Tibial nerve (tissue), 4 donors: ENCODE data around the gene JAKMIP1. TPM values are rescaled to one million over a fixed set of nuclear protein-coding genes. Genes with fewer than 3 reads are reported as not detected.

Experiments
- DNase-seq, 2 donors: peaks; one replicate each; pipeline ENCODE4 v3.0.0-alpha.2; 2019; ENCODE audit warnings: low spot score in 2 of 2
- H3K27ac ChIP-seq, 4 donors: fragments of 200-600 bp; sonication (generic) in 3 of 4; one replicate each; pipeline ENCODE4 v1.5.1; 2017 to 2019; ENCODE audit warnings: mild to moderate bottlenecking in 1 of 4
- H3K27me3 ChIP-seq, 2 donors: fragments of 200-600 bp; sonication (generic) in 1 of 2; one replicate each; pipeline versions ENCODE4 v1.5.1 to v1.6.0; 2017 to 2019
- H3K36me3 ChIP-seq, 3 donors: fragments of 200-600 bp; sonication (generic); one replicate each; pipeline ENCODE4 v1.5.1; 2018 to 2019
- H3K4me1 ChIP-seq, 4 donors: fragments of 200-600 bp; sonication (generic) in 3 of 4; one replicate each; pipeline ENCODE4 v1.5.1; 2017 to 2019
- H3K4me3 ChIP-seq, 4 donors: fragments of 200-600 bp; sonication (generic) in 3 of 4; one replicate each; pipeline ENCODE4 v1.5.1; 2017 to 2019; ENCODE audit warnings: mild to moderate bottlenecking in 1 of 4, moderate library complexity in 1 of 4
- H3K9me3 ChIP-seq, 4 donors: fragments of 200-600 bp; sonication (generic) in 3 of 4; one replicate each; pipeline ENCODE4 v1.5.1; 2017 to 2019
- EP300 ChIP-seq, 2 donors: sonication (generic); formaldehyde crosslinking; IDR thresholded peaks; one replicate each; pipeline ENCODE4 v1.6.1; 2017; ENCODE audit warnings: antibody characterized with exemption in 2 of 2, mild to moderate bottlenecking in 1 of 2
- POLR2A ChIP-seq, 2 donors: fragments of 450-650 bp; IDR thresholded peaks; one replicate each; pipeline ENCODE4 v1.6.1; 2017; ENCODE audit warnings: antibody characterized with exemption in 2 of 2, mild to moderate bottlenecking in 2 of 2, moderate library complexity in 2 of 2
- WGBS, 2 donors: methylation state at CpG; one replicate each; pipeline ENCODE4 v1.1.5; 2018; 5-methylcytosine and 5-hydroxymethylcytosine counted together
- total RNA-seq, 4 donors: library from RNA; depleted of rRNA; stranded (reverse); fragments of >200 nt; gene quantifications; one replicate each; pipeline ENCODE4 v1.1.0, GENCODE V29; 2016
- TF ChIP-seq, protein P1 (sequence below), 5 experiments: fragments of 200-600 bp in 3 of 5; fragments of 450-650 bp in 2 of 5; sonication (generic) in 3 of 5; IDR thresholded peaks; one replicate each; pipeline ENCODE4 v1.5.1; 2016 to 2019; ENCODE audit warnings: antibody characterized with exemption in 5 of 5, mild to moderate bottlenecking in 3 of 5, moderate library complexity in 2 of 5

Gene JAKMIP1
- total RNA-seq, 4 donors from 2014 or later: 0.30 to 2.5 (median 1.2) TPM

DNA sequence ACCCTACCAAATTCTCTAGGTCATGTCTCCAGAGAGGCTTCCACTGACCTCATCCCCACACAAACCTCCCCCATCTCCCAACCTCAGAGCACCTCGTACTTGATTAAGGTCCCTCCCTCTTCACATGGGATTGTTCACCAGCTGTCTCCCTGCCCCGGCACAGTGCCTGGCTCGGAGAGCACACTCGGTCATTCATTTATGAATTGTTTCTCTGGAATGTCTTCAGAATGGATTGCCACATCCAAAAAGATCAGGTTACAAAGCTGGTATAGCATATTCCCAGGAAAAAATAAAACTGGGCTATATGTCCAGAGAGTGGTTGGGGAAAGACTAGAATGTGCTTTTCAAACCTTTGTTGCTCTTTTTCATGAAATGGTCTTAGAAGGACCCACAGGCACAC lies 21.6 kb downstream of the JAKMIP1 start:
- no peak for DNase-seq
- TF ChIP-seq EP300 (IDR thresholded peaks at IDR 0.05) (no peak), POLR2A (IDR thresholded peaks at IDR 0.05) (no peak)
- TF ChIP-seq, protein P1, sequence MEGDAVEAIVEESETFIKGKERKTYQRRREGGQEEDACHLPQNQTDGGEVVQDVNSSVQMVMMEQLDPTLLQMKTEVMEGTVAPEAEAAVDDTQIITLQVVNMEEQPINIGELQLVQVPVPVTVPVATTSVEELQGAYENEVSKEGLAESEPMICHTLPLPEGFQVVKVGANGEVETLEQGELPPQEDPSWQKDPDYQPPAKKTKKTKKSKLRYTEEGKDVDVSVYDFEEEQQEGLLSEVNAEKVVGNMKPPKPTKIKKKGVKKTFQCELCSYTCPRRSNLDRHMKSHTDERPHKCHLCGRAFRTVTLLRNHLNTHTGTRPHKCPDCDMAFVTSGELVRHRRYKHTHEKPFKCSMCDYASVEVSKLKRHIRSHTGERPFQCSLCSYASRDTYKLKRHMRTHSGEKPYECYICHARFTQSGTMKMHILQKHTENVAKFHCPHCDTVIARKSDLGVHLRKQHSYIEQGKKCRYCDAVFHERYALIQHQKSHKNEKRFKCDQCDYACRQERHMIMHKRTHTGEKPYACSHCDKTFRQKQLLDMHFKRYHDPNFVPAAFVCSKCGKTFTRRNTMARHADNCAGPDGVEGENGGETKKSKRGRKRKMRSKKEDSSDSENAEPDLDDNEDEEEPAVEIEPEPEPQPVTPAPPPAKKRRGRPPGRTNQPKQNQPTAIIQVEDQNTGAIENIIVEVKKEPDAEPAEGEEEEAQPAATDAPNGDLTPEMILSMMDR (IDR thresholded peaks at IDR 0.05): no peak
- Histone ChIP-seq H3K36me3 (no peaks in the 10 kb centered on the region), H3K4me3 (no peak overlapping the region), H3K27ac (no peak overlapping the region), H3K9me3 (peaks cover 0 to 24% (median 0%) of the 10 kb centered on the region in 4 donors), H3K27me3 (no peaks in the 10 kb centered on the region), H3K4me1 (no peaks in the 10 kb centered on the region)
- WGBS, 2 donors: 61 to 78% methylated on average over 4 of the region's 4 CpGs

DNA sequence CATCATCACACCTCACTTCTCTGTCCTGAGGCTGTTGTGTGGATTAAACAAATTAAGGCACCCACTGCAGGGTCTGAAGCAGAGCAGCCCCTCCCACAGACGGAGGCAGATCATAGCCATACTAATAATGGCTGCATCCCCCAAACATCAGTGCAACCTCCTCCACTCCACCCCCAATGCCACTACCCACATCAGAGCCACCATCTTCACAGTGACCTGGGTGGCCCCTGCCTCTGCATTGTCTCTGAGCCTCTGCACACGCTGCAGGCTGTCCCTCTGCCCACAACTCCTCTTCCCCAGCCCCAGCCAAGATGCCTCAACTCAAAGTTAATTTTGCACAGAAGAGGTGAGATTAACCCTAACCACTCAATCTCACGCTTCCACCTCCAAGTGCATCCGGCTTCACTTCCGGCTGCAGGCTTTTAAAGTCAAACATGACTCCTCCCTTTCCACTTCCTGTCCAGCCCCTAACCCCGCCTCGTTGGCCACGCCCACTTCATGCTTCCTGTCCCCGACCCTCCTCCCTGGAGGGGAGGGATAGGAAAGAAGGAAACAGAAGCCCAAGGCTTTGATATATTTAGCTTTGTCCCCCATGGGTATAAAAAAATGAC lies 22.7 kb downstream of the JAKMIP1 start:
- no peak for TF ChIP-seq EP300 (IDR thresholded peaks at IDR 0.05)
- TF ChIP-seq POLR2A (IDR thresholded peaks at IDR 0.05): no peak
- TF ChIP-seq, protein P1 (IDR thresholded peaks at IDR 0.05): no peak
- Histone ChIP-seq H3K4me3 (no peak overlapping the region), H3K4me1 (no peaks in the 10 kb centered on the region), H3K36me3 (no peaks in the 10 kb centered on the region), H3K27me3 (no peaks in the 10 kb centered on the region), H3K27ac (no peak overlapping the region), H3K9me3 (peaks cover 0 to 24% (median 0%) of the 10 kb centered on the region in 4 donors)
- WGBS, 2 donors: 47 to 59% methylated on average over 8 of the region's 9 CpGs
- no peak for DNase-seq

DNA sequence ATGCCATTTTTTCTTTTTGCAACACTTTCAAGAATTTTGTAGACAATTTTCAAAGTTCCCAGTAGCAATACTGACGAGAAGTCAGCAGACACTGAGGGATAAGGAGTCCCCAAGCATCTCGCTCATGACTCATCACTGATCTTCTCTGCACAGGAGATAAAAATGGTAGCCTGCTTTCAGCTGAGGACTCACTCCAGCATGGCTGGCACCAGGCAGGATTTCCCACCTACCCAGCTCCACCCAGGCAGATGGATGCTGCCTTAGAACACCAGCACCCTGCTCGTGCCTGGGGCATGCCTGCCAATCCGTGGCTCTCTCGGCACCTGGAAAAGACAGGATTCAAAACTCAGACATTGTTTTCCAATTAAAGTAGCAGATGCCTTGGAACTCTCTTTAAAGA lies 24.9 kb downstream of the JAKMIP1 start:
- 87 to 90% methylated on average over 5 of the region's 5 CpGs for WGBS, 2 donors
- Histone ChIP-seq H3K4me3 (no peak overlapping the region), H3K27me3 (no peaks in the 10 kb centered on the region), H3K4me1 (no peaks in the 10 kb centered on the region), H3K27ac (no peak overlapping the region), H3K36me3 (no peaks in the 10 kb centered on the region), H3K9me3 (peaks cover 0 to 12% (median 0%) of the 10 kb centered on the region in 4 donors)
- DNase-seq: no peak
- TF ChIP-seq POLR2A (IDR thresholded peaks at IDR 0.05) (no peak), EP300 (IDR thresholded peaks at IDR 0.05) (no peak)
- TF ChIP-seq, protein P1 (IDR thresholded peaks at IDR 0.05): no peak

DNA sequence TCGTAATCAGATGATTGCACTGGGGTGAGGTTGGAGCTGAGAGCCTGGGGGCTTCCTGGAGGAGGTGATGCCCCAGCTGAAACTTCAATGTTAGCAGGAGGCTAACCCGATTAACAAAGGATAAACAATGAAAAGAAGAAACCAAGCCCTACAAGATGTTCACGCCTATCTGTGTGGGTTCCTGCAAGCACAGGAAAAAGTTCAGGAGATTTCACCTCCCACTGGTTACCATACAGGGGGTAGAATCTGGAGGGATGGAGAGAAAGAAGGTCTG lies 27.5 kb downstream of the JAKMIP1 start:
- Histone ChIP-seq H3K27me3 (no peaks in the 10 kb centered on the region), H3K36me3 (no peaks in the 10 kb centered on the region), H3K4me3 (no peak overlapping the region), H3K9me3 (no peaks in the 10 kb centered on the region), H3K4me1 (no peaks in the 10 kb centered on the region), H3K27ac (no peak overlapping the region)
- 64 to 67% methylated on average over 3 of the region's 3 CpGs for WGBS, 2 donors
- TF ChIP-seq, protein P1 (IDR thresholded peaks at IDR 0.05): no peak
- no peak for TF ChIP-seq POLR2A (IDR thresholded peaks at IDR 0.05)
- TF ChIP-seq EP300 (IDR thresholded peaks at IDR 0.05): no peak
- no peak for DNase-seq

DNA sequence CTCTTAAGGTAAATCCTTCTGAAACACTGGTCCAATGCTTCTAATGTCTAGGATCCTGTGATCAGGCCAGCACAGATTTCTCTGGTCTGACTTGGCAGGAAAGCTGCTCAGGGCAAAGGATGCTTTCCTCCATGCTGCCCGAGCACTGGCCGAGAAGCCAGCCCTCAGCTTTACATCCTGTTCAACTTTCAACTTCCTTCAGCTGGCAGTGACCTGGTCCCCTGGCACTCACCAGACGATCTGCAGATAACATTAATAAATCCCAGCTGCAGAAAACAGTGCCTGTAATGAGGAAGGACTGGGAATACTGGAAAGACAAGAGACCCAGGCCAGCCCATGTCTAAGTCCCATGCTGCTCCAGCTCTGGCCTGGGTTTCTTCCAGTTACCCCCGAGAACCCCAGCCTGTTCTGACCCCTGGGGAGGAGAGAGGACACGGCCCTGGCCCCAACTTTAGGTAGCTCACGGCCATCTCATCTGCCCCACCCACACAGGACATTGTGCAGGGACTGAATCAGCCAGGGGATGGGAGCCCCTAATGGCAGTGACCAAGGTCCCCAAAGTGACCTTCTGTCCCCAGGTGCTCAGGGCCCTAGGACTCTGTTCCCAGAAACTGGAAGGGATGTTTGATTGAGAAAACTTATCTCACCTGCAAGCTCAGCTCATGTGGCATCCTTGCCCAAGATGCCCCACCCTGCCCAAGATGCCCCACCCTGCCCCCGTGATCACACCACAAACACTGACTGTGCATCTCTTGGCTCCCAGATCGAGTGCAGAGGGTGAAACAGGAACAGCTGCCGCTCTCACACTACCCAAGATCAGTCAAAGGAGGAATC lies 28.0 kb downstream of the JAKMIP1 start:
- H3K4me1 ChIP-seq: no peaks in the 10 kb centered on the region
- TF ChIP-seq, protein P1 (IDR thresholded peaks at IDR 0.05): no peak
- TF ChIP-seq POLR2A (IDR thresholded peaks at IDR 0.05) (no peak), EP300 (IDR thresholded peaks at IDR 0.05) (no peak)
- H3K4me3 ChIP-seq: no peak overlapping the region
- WGBS, 2 donors: 54 to 59% methylated on average over 8 to 9 of the region's 9 CpGs
- H3K27me3 ChIP-seq: no peaks in the 10 kb centered on the region
- no peak overlapping the region for H3K27ac ChIP-seq
- no peaks in the 10 kb centered on the region for H3K9me3 ChIP-seq
- DNase-seq: no peak
- no peaks in the 10 kb centered on the region for H3K36me3 ChIP-seq
